IPS DF 4.7 (cell line): ENCODE results near the gene PCDHGB5.
"Not testable (repeated sequence)": the region's sequence is repeated elsewhere in the genome, so short reads cannot be mapped to it uniquely, and the experiment has no call there.

ENCODE experiments used
- DNase-seq: peaks from one replicate; pipeline ENCODE4 v3.0.0-alpha.2; 2013; ENCODE audit warnings: low spot score; ENCODE audit errors: extremely low read depth

The PCDHGB5 gene

DNA sequence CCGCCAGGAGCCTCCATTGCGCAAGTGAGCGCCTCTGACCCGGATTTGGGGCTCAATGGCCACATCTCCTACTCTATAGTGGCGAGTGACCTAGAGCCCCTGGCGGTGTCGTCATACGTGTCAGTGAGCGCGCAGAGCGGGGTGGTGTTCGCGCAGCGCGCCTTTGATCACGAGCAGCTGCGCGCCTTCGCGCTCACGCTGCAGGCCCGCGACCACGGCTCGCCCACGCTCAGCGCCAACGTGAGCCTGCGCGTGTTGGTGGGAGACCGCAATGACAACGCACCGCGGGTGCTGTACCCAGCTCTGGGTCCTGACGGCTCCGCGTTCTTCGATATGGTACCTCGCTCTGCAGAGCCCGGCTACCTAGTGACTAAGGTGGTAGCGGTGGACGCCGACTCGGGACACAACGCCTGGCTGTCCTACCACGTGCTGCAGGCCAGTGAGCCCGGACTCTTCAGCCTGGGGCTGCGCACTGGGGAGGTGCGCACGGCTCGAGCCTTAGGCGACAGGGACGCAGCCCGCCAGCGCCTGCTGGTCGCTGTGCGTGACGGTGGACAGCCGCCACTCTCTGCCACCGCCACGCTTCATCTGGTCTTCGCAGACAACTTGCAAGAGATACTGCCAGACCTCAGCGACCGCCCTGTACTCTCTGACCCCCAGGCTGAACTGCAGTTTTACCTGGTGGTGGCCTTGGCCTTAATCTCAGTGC lies 12.0 kb downstream of the PCDHGB5 start:
- DNase-seq, result no peak

DNA sequence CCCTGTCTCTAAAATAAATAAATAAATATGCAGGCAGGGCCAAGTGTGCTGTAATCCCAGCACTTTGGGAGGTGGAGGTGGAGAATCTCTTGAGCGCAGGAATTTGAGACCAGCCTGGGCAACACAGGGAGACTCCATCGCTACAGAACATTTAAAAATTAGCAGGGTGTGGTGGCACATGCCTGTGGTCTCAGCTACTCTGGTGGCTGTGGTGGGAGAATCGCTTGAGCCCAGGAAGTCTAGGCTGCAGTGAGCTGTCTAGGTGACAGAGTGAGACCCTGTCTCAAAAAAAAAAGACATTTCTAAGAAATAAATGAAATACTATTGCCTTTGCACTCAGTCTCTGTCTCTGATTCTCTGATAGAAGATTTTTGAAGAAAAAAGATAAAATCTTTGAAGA lies 13.8 kb downstream of the PCDHGB5 start:
- no peak for DNase-seq

DNA sequence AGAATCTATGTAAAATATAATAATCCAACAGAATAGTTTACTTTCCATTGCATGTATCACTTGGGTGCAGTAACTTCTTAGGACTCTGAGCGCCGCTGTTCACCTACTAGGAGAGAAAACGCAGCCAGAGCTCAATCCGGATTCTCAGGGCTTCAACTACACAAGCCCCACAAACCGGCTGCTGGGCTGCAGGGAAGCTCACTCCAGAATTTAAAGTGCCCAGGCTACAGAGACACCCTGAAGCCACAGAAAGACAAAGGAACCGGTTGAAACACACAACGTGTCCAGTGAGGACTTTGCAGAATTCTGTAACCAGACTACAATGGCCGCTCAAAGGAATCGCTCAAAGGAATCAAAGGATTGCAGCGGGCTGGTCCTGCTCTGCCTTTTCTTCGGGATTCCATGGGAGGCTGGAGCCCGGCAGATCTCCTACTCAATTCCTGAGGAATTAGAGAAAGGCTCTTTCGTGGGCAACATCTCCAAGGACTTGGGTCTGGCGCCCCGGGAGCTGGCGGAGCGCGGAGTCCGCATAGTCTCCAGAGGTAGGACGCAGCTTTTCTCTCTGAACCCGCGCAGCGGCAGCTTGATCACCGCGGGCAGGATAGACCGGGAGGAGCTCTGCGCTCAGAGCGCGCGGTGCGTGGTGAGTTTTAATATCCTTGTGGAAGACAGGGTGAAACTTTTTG lies 15.2 kb downstream of the PCDHGB5 start, which contains the start of gene PCDHGA10:
TSS of gene PCDHGA10 (plus strand) at position 134 of the 686 bp plus-strand sequence. CDS start at position 323, 189 bp downstream.
- no peak for DNase-seq

DNA sequence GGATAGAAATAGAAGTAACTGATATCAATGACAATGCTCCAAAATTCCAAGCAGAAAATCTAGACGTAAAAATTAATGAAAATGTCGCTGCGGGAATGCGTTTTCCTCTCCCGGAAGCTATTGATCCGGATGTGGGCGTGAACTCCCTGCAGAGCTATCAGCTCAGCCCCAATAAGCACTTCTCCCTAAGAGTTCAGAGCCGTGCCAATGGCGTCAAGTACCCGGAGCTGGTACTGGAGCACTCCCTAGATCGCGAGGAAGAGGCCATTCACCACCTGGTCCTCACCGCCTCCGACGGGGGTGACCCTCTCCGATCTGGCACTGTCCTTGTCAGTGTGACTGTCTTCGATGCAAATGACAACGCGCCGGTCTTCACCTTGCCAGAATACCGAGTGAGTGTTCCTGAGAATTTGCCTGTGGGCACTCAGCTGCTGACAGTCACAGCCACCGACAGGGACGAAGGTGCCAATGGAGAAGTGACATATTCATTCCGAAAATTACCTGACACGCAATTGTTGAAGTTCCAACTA lies 15.9 kb downstream of the PCDHGB5 start:
- DNase-seq, result no peak

DNA sequence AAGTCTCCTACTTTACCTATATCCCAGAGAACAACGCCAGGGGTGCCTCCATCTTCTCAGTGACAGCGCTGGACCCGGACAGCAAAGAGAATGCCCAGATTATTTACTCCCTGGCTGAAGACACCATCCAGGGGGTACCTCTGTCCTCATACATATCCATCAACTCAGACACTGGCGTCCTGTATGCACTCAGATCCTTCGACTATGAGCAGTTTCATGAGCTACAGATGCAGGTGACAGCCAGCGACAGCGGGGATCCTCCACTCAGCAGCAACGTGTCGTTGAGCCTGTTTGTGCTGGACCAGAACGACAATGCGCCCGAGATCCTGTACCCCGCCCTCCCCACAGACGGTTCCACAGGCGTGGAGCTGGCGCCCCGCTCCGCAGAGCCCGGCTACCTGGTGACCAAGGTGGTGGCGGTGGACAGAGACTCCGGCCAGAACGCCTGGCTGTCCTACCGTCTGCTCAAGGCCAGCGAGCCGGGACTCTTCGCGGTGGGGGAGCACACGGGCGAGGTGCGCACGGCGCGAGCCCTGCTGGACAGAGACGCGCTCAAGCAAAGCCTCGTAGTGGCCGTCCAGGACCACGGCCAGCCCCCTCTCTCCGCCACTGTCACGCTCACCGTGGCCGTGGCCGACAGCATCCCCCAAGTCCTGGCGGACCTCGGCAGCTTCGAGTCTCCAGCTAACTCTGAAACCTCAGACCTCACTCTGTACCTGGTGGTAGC lies 17.0 kb downstream of the PCDHGB5 start:
- not testable (repeated sequence) for DNase-seq

DNA sequence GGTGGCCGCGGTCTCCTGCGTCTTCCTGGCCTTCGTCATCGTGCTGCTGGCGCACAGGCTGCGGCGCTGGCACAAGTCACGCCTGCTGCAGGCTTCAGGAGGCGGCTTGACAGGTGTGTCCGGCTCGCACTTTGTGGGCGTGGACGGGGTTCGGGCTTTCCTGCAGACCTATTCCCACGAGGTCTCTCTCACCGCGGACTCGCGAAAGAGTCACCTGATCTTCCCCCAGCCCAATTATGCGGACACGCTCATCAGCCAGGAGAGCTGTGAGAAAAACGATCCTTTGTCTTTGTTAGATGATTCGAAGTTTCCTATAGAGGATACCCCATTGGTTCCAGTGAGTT lies 17.5 kb downstream of the PCDHGB5 start:
- DNase-seq, result not testable (repeated sequence)

DNA sequence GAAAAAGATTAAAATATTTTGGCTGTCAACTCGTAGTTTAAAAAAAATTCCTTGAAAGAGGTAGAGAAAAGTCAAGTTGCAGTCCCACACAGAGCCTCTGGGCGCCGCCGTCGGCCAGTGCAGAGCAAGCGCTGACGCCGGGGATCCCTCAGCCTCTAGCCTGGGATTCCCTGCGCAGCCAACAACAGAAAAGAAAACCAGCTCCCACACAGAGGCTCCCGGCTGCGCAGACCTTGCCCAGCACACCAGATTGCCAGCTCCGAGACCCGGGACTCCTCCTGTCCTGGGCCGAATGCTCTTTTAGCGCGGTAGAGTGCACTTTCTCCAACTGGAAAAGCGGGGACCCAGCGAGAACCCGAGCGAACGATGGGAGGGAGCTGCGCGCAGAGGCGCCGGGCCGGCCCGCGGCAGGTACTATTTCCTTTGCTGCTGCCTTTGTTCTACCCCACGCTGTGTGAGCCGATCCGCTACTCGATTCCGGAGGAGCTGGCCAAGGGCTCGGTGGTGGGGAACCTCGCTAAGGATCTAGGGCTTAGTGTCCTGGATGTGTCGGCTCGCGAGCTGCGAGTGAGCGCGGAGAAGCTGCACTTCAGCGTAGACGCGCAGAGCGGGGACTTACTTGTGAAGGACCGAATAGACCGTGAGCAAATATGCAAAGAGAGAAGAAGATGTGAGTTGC lies 19.9 kb downstream of the PCDHGB5 start, which contains the start of gene PCDHGB7:
TSS of gene PCDHGB7 (plus strand) at position 184 of the 679 bp plus-strand sequence. CDS start at position 367, 183 bp downstream.
- DNase-seq, result not testable (repeated sequence)

DNA sequence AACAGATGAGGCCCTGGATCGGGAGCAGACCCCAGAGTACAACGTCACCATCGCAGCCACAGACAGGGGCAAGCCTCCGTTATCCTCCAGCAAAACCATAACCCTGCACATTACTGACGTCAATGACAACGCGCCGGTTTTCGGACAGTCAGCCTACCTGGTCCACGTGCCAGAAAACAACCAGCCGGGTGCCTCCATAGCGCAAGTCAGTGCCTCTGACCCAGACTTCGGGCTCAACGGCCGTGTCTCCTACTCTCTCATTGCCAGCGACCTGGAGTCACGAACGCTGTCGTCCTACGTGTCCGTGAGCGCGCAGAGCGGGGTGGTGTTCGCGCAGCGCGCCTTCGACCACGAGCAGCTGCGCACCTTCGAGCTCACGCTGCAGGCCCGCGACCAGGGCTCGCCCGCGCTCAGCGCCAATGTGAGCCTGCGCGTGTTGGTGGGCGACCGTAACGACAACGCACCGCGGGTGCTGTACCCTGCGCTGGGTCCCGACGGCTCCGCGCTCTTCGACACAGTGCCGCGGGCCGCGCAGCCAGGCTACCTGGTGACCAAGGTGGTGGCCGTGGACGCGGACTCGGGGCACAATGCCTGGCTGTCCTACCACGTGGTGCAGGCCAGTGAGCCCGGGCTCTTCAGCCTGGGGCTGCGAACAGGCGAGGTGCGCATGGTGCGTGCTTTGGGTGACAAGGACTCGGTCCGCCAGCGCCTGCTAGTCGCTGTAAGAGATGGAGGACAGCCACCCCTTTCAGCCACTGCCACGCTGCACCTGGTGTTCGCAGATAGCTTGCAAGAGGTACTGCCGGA lies 21.5 kb downstream of the PCDHGB5 start:
- no peak for DNase-seq

DNA sequence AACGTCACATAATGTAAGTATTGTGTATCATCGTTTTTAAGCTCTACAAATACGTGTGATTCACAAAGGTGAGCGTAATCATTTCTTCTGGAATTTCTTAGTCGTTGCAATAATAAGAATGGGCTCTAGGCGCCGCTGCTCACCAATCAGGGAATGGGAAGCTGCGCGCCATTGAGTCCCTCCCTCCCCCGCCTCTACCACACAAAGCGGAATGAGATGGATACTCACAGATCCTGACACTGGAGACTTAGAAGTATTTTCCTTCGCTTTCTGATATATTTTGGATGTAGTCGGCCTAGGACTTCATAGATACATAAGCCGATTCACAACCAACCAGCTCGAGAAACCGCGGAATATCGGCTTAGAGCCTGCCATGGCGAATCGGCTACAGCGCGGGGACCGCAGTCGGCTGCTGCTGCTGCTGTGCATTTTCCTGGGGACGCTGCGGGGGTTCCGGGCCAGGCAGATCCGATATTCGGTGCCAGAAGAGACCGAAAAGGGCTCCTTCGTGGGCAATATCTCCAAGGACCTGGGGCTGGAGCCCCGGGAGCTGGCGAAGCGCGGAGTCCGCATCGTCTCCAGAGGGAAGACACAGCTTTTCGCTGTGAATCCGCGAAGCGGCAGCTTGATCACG lies 23.2 kb downstream of the PCDHGB5 start, which contains the start of gene PCDHGA11:
TSS of gene PCDHGA11 (plus strand) at position 197 of the 634 bp plus-strand sequence. CDS start at position 374, 177 bp downstream.
- no peak for DNase-seq

DNA sequence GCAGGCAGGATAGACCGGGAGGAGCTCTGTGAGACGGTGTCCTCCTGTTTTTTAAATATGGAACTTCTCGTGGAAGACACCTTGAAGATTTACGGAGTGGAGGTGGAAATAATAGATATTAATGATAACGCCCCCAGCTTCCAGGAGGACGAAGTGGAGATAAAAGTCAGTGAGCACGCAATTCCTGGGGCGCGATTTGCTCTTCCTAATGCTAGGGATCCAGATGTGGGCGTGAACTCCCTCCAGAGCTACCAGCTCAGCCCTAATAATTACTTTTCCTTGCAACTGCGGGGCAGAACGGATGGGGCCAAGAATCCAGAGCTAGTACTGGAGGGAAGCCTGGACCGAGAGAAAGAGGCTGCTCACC lies 23.7 kb downstream of the PCDHGB5 start:
- DNase-seq, result no peak

DNA sequence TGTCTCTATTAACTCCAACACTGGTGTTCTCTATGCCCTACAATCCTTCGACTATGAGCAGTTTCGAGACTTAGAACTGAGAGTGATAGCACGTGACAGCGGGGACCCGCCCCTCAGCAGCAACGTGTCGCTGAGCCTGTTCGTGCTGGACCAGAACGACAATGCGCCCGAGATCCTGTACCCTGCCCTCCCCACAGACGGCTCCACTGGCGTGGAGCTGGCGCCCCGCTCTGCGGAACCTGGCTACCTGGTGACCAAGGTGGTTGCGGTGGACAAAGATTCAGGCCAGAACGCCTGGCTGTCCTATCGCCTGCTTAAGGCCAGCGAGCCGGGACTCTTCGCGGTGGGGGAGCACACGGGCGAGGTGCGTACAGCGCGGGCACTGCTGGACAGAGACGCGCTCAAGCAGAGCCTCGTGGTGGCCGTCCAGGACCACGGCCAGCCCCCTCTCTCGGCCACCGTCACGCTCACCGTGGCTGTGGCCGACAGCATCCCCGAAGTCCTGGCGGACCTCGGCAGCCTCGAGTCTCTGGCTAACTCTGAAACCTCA lies 25.1 kb downstream of the PCDHGB5 start:
- no peak for DNase-seq

DNA sequence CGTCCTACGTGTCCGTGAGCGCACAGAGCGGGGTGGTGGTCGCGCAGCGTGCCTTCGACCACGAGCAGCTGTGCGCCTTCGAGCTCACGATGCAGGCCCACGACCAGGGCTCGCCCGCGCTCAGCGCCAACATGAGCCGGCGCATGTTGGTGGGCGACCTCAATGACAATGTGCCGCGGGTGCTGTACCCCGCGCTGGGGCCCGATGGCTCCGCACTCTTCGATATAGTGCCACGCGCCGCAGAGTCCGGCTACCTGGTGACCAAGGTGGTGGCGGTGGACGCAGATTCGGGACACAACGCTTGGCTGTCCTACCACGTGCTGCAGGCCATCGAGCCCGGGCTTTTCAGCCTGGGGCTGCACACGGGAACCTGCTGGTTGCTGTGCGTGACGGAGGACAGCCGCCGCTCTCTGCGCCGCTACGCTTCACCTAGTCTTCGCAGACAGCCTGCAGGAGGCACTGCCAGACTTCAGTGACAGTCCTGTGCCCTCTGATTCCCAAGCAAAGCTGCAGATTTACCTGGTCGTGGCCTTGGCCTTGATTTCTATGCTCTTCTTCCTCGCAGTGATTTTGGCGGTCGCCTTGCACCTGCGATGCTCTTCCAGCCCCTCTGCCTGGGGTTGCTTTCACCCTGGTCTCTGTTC lies 30.2 kb downstream of the PCDHGB5 start:
- no peak for DNase-seq

DNA sequence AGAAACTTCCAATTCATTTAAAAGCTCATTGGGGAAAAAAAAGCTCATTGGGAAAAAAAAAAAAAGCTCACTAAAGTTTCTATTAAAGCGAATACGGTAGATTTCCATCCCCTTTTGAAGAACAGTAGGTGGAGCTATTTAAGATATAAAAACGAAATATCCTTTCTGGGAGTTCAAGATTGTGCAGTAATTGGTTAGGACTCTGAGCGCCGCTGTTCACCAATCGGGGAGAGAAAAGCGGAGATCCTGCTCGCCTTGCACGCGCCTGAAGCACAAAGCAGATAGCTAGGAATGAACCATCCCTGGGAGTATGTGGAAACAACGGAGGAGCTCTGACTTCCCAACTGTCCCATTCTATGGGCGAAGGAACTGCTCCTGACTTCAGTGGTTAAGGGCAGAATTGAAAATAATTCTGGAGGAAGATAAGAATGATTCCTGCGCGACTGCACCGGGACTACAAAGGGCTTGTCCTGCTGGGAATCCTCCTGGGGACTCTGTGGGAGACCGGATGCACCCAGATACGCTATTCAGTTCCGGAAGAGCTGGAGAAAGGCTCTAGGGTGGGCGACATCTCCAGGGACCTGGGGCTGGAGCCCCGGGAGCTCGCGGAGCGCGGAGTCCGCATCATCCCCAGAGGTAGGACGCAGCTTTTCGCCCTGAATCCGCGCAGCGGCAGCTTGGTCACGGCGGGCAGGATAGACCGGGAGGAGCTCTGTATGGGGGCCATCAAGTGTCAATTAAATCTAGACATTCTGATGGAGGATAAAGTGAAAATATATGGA lies 32.8 kb downstream of the PCDHGB5 start, which contains the start of gene PCDHGA12:
TSS of gene PCDHGA12 (plus strand) at position 176 of the 782 bp plus-strand sequence. CDS start at position 429, 253 bp downstream.
- no peak for DNase-seq

DNA sequence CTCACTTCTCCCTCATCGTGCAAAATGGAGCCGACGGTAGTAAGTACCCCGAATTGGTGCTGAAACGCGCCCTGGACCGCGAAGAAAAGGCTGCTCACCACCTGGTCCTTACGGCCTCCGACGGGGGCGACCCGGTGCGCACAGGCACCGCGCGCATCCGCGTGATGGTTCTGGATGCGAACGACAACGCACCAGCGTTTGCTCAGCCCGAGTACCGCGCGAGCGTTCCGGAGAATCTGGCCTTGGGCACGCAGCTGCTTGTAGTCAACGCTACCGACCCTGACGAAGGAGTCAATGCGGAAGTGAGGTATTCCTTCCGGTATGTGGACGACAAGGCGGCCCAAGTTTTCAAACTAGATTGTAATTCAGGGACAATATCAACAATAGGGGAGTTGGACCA lies 33.5 kb downstream of the PCDHGB5 start:
- no peak for DNase-seq

DNA sequence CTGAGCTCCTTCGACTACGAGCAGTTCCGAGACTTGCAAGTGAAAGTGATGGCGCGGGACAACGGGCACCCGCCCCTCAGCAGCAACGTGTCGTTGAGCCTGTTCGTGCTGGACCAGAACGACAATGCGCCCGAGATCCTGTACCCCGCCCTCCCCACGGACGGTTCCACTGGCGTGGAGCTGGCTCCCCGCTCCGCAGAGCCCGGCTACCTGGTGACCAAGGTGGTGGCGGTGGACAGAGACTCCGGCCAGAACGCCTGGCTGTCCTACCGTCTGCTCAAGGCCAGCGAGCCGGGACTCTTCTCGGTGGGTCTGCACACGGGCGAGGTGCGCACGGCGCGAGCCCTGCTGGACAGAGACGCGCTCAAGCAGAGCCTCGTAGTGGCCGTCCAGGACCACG lies 34.6 kb downstream of the PCDHGB5 start:
- DNase-seq, result not testable (repeated sequence)

DNA sequence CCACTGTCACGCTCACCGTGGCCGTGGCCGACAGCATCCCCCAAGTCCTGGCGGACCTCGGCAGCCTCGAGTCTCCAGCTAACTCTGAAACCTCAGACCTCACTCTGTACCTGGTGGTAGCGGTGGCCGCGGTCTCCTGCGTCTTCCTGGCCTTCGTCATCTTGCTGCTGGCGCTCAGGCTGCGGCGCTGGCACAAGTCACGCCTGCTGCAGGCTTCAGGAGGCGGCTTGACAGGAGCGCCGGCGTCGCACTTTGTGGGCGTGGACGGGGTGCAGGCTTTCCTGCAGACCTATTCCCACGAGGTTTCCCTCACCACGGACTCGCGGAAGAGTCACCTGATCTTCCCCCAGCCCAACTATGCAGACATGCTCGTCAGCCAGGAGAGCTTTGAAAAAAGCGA lies 35.0 kb downstream of the PCDHGB5 start:
- DNase-seq, result not testable (repeated sequence)

DNA sequence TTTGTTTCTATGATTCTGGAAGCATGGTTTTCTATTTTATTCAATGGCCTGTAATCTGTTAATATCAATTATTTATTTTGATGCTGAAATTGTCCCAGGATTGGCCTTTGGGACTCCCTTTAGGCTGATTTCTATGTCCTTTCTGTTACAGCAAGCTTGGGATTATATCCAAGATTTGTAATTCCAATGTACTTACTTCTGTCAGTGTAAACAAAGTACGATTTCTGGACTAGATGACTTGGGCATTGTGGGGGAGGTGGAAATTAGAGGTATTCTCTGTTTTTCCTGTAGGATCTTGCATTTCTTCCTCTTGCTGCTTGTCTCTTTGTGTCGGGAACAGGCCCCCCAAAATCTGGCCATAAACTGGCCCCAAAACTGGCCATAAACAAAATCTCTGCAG lies 36.3 kb downstream of the PCDHGB5 start:
- no peak for DNase-seq

DNA sequence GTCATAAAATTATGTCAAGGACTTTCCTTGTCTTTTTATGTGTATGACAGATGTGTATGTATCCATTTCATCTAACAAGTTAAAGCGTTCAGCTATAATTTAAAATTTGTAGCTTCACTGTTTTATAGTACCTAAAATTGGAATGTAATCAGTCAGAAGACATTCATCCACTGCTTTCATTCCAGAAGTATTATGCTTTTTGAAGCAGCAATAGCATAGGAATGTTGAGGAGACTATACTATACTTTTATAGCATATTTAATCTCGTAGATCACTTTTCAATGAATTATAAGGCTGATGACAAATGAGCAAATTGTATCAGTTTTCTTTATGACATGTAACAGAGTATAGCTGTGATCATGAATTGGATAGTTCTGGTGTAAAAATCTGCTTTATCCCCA lies 39.5 kb downstream of the PCDHGB5 start:
- DNase-seq, result no peak
